HepG2 (cell line): ENCODE data around the gene STARD10. TPM values are rescaled to one million over a fixed set of nuclear protein-coding genes. Genes with fewer than 3 reads are reported as not detected.

ENCODE experiments used
- ATAC-seq: fragments of 200-7000 bp; cut with Tn5 transposase; 3 replicates; pipeline ENCODE4 v1.9.1; 2020; ENCODE audit warnings: mild to moderate bottlenecking, moderate library complexity
- BruUV-seq: library from RNA; stranded (reverse); fragments of 400-500 nt; replicated peaks from 2 replicates; lab custom pipeline; 2021; lab: Mats Ljungman, UMichigan
- CTCF ChIA-PET: fragments of 300-600 bp; formaldehyde crosslinking; extraction: SDS; loops from one replicate; lab custom pipeline; 2021; ENCODE audit warnings: low total read pairs, inconsistent platforms, low intra/inter-chr PET ratio; lab: Yijun Ruan, JAX
- POLR2A ChIA-PET: fragments of 350-600 bp; sonication (Branson Sonifier 250); formaldehyde crosslinking; loops from one replicate; lab custom pipeline; 2020; ENCODE audit warnings: antibody characterized with exemption, inconsistent platforms; lab: Yijun Ruan, JAX
- DNase-seq: peaks from one replicate; pipeline ENCODE4 v3.0.0-alpha.2; 2015; ENCODE audit warnings: low spot score
- FAIRE-seq: peaks from 3 replicates; lab custom pipeline; 2011; peaks lifted over from hg19 to GRCh38; lab: Jason Lieb, UNC
- H2AFZ ChIP-seq: one replicate; pipeline ENCODE4 v1.6.1; 2011; ENCODE audit warnings: low read length, inconsistent platforms
- H3K27ac ChIP-seq: fragments of 300-600 bp; 3 replicates; pipeline ENCODE4 v1.8.0; 2011; ENCODE audit warnings: mixed run types, mild to moderate bottlenecking, mixed read lengths, low read length, inconsistent platforms; ENCODE audit not compliant: insufficient read depth; ENCODE audit errors: extremely low read length
- H3K27me3 ChIP-seq, 2 experiments: fragments of 200-600 bp in 1 of 2; 2 replicates in 1 of 2; 3 replicates in 1 of 2; pipeline versions ENCODE4 v1.6.0 to v1.8.0; 2011; ENCODE audit warnings: low read length in 2 of 2, mild to moderate bottlenecking in 2 of 2, moderate library complexity in 2 of 2, inconsistent platforms in 1 of 2; ENCODE audit not compliant: insufficient read depth in 2 of 2, control insufficient read depth in 1 of 2
- H3K36me3 ChIP-seq, 2 experiments: fragments of 200-600 bp in 1 of 2; replicated peaks in 1 of 2; 2 replicates in 1 of 2; 3 replicates in 1 of 2; pipeline versions ENCODE4 v1.5.1 to v1.8.0; 2011; ENCODE audit warnings: low read length in 2 of 2, inconsistent platforms in 1 of 2; ENCODE audit not compliant: insufficient read depth in 2 of 2, control insufficient read depth in 1 of 2
- H3K4me1 ChIP-seq: 2 replicates; pipeline ENCODE4 v1.5.1; 2012; ENCODE audit warnings: low read length, inconsistent platforms; ENCODE audit not compliant: insufficient read depth
- H3K4me2 ChIP-seq: 2 replicates; pipeline ENCODE4 v1.6.0; 2011; ENCODE audit warnings: low read depth, low read length, inconsistent platforms
- H3K4me3 ChIP-seq, 3 experiments: fragments of 200-600 bp in 1 of 3; sonication (generic), shearing (Covaris generic) in 1 of 3; replicated peaks in 1 of 3; 2 replicates each; pipeline ENCODE4 v1.5.1; 2011 to 2016; ENCODE audit warnings: low read length in 3 of 3, inconsistent platforms in 2 of 3, low read depth in 2 of 3, mild to moderate bottlenecking in 2 of 3, control low read depth in 1 of 3, mixed read lengths in 1 of 3; ENCODE audit not compliant: insufficient read depth in 1 of 3
- H3K79me2 ChIP-seq: one replicate; pipeline ENCODE4 v1.6.1; 2011; ENCODE audit warnings: low read length, inconsistent platforms; ENCODE audit not compliant: insufficient read depth
- H3K9ac ChIP-seq: 2 replicates; pipeline ENCODE4 v1.6.0; 2011; ENCODE audit warnings: mild to moderate bottlenecking, low read depth, low read length, inconsistent platforms; ENCODE audit not compliant: insufficient read depth
- H3K9me3 ChIP-seq: 2 replicates; pipeline ENCODE4 v1.5.1; 2012; ENCODE audit warnings: mild to moderate bottlenecking, low read length
- H4K20me1 ChIP-seq: 2 replicates; pipeline ENCODE4 v1.6.0; 2011; ENCODE audit warnings: inconsistent platforms, mild to moderate bottlenecking, low read length, moderate library complexity; ENCODE audit not compliant: insufficient read depth
- ELF3 ChIP-seq: IDR thresholded peaks from 2 replicates; pipeline ENCODE4 v1.6.1; 2016; ENCODE audit warnings: missing genetic modification reagents, missing compliant biosample characterization
- ETV6 ChIP-seq: sonication (generic); formaldehyde crosslinking; conservative IDR thresholded peaks from 2 replicates; pipeline ENCODE4 v1.4.0; 2020; ENCODE audit warnings: missing genetic modification reagents
- FOXO4 ChIP-seq: sonication (generic); formaldehyde crosslinking; conservative IDR thresholded peaks from 2 replicates; pipeline ENCODE4 v1.8.1; 2023; ENCODE audit warnings: missing genetic modification reagents
- IRX3 ChIP-seq: sonication (generic); formaldehyde crosslinking; IDR thresholded peaks from 2 replicates; pipeline ENCODE4 v1.8.1; 2023; ENCODE audit warnings: mild to moderate bottlenecking, low read depth, missing genetic modification reagents, borderline replicate concordance
- MIER2 ChIP-seq: IDR thresholded peaks from 2 replicates; pipeline ENCODE4 v1.6.1; 2016; ENCODE audit warnings: missing biosample characterization, missing genetic modification reagents
- NR2F1 ChIP-seq, 2 experiments: fragments of 450-650 bp in 1 of 2; formaldehyde crosslinking in 1 of 2; IDR thresholded peaks; 2 replicates each; pipeline versions ENCODE4 v1.5.0 to v1.6.1; 2016 to 2020; ENCODE audit warnings: mild to moderate bottlenecking in 1 of 2, missing compliant biosample characterization in 1 of 2, missing genetic modification reagents in 1 of 2, moderate library complexity in 1 of 2
- PHF8 ChIP-seq: sonication (generic); formaldehyde crosslinking; IDR thresholded peaks from 2 replicates; pipeline ENCODE4 v1.5.0; 2020; ENCODE audit warnings: missing genetic modification reagents
- RFX3 ChIP-seq: IDR thresholded peaks from 2 replicates; pipeline ENCODE4 v1.6.1; 2016; ENCODE audit warnings: missing biosample characterization, missing genetic modification reagents
- SAFB2 ChIP-seq: sonication (generic); formaldehyde crosslinking; IDR thresholded peaks from 2 replicates; pipeline ENCODE4 v1.5.1; 2020; ENCODE audit warnings: missing genetic modification reagents, low read depth, mild to moderate bottlenecking, borderline replicate concordance
- SNAI1 ChIP-seq: sonication (generic); formaldehyde crosslinking; IDR thresholded peaks from 2 replicates; pipeline ENCODE4 v1.5.0; 2020; ENCODE audit warnings: mild to moderate bottlenecking, missing genetic modification reagents, borderline replicate concordance
- ZC3H13 ChIP-seq: sonication (generic); formaldehyde crosslinking; IDR thresholded peaks from 2 replicates; pipeline ENCODE4 v1.8.1; 2023; ENCODE audit warnings: mild to moderate bottlenecking, missing genetic modification reagents, moderate library complexity
- ZNF24 ChIP-seq: fragments of 450-650 bp; IDR thresholded peaks from 2 replicates; pipeline ENCODE4 v1.6.1; 2017; ENCODE audit warnings: antibody characterized with exemption, mild to moderate bottlenecking
- ZNF3 ChIP-seq: IDR thresholded peaks from 2 replicates; pipeline ENCODE4 v1.7.0; 2017; ENCODE audit warnings: inconsistent platforms
- ZSCAN21 ChIP-seq: sonication (generic); formaldehyde crosslinking; IDR thresholded peaks from 2 replicates; pipeline ENCODE4 v1.8.0; 2022; ENCODE audit warnings: mild to moderate bottlenecking, missing genetic modification reagents, moderate library complexity, borderline replicate concordance
- WGBS: methylation state at CpG from one replicate; pipeline ENCODE4 v1.1.6; 2017; ENCODE audit warnings: low lambda C conversion rate; 5-methylcytosine and 5-hydroxymethylcytosine counted together
- in situ Hi-C: cut with HindIII; loops from 2 replicates; pipeline ENCODE4 v1.10.0; 2017; ENCODE audit warnings: low pct_unique_long_range_greater_than_20kb; ENCODE audit not compliant: extremely low pct_ligation_motif_present
- intact Hi-C: fragments of 100-400 bp; cut with micrococcal nuclease; formaldehyde crosslinking; loops from one replicate; pipeline ENCODE4 v1.10.0; 2022; ENCODE audit not compliant: unreplicated experiment
- polyA plus RNA-seq, 8 experiments: library from polyadenylated mRNA; depleted of rRNA in 3 of 8; stranded (reverse) in 7 of 8; unstranded in 1 of 8; fragments of >200 nt; fragmentation: Illumina TruSeq in 4 of 8; extraction: Trizol in 4 of 8; gene quantifications; 2 replicates each; pipeline versions ENCODE4 v1.2.1 to v1.2.3, GENCODE V29; 2011 to 2016; ENCODE audit warnings: low read depth in 4 of 8, missing spikeins in 1 of 8, mixed read lengths in 1 of 8; ENCODE audit not compliant: insufficient read depth in 1 of 8
- total RNA-seq, 5 experiments: library from RNA; depleted of rRNA; stranded (reverse); fragments of >200 nt; fragmentation: Illumina TruSeq; extraction: Trizol; gene quantifications; 2 replicates each; pipeline ENCODE4 v1.2.3, GENCODE V29; 2016; ENCODE audit warnings: low read depth in 1 of 5
- TF ChIP-seq, protein P1 (sequence below): sonication (generic); formaldehyde crosslinking; IDR thresholded peaks from 2 replicates; pipeline ENCODE4 v1.4.0; 2020; ENCODE audit warnings: mild to moderate bottlenecking, missing genetic modification reagents
- TF ChIP-seq, protein P2 (sequence below): sonication (generic); formaldehyde crosslinking; IDR thresholded peaks from 2 replicates; pipeline ENCODE4 v1.8.0; 2023; ENCODE audit warnings: mild to moderate bottlenecking, missing genetic modification reagents
- TF ChIP-seq, protein P3 (sequence below): IDR thresholded peaks from 2 replicates; pipeline ENCODE4 v1.6.1; 2016; ENCODE audit warnings: missing compliant biosample characterization, missing genetic modification reagents, borderline replicate concordance

The STARD10 gene
- total and polyA plus RNA-seq, 2 of the 13 experiments (the other 11 are each of a cell fraction or from before 2014, with no cell fraction given) = 260 to 341 TPM

GRCh38 chr11:72842126-72842525 lies 48.3 kb upstream of the STARD10 start (continued):
- TF ChIP-seq, protein P1, sequence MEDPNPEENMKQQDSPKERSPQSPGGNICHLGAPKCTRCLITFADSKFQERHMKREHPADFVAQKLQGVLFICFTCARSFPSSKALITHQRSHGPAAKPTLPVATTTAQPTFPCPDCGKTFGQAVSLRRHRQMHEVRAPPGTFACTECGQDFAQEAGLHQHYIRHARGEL = no peak
- TF ChIP-seq SNAI1 (CRISPR knock-in tag) (no peak), NR2F1 (CRISPR knock-in tag; IDR thresholded peaks at IDR 0.05) (no peak), ETV6 (CRISPR knock-in tag) (no peak), ZC3H13 (CRISPR knock-in tag) (no peak), PHF8 (CRISPR knock-in tag) (no peak), MIER2 (CRISPR knock-in tag) (no peak), RFX3 (no peak), SAFB2 (CRISPR knock-in tag) (no peak)
- TF ChIP-seq, protein P2, sequence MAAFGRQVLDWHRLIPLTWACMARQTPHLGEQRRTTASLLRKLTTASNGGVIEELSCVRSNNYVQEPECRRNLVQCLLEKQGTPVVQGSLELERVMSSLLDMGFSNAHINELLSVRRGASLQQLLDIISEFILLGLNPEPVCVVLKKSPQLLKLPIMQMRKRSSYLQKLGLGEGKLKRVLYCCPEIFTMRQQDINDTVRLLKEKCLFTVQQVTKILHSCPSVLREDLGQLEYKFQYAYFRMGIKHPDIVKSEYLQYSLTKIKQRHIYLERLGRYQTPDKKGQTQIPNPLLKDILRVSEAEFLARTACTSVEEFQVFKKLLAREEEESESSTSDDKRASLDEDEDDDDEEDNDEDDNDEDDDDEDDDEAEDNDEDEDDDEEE (CRISPR knock-in tag) = no peak
- TF ChIP-seq, protein P3, sequence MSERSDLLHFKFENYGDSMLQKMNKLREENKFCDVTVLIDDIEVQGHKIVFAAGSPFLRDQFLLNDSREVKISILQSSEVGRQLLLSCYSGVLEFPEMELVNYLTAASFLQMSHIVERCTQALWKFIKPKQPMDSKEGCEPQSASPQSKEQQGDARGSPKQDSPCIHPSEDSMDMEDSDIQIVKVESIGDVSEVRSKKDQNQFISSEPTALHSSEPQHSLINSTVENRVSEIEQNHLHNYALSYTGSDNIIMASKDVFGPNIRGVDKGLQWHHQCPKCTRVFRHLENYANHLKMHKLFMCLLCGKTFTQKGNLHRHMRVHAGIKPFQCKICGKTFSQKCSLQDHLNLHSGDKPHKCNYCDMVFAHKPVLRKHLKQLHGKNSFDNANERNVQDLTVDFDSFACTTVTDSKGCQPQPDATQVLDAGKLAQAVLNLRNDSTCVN = no peak

DNA sequence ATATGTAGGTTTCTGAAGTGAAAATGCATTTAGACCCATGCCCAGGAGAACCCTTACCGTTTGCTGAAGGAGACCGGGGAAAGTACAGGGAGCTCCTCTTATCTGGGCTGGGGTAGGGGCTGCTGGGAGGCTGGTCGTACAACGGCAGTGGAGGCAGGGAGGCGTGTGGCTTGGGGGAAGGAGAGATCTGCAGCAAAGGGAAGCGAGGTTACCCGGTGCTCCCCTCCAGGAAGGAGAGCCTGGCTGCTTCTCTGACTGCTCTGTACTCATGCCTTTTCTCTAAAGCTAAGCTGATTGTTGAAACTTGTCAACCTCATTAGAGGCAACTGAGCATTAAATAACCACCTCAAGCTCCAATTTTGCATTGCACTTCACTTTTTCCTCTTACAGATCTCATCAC lies 47.5 kb upstream of the STARD10 start:
- Histone ChIP-seq H4K20me1 (no peaks in the 10 kb centered on the region), H3K27ac (no peak overlapping the region), H3K79me2 (no peaks in the 10 kb centered on the region), H3K9ac (no peak overlapping the region), H3K36me3 (peaks cover 42 to 84% of the 10 kb centered on the region in 2 experiments), H3K4me2 (no peak overlapping the region), H3K4me3 (no peak overlapping the region), H3K9me3 (no peaks in the 10 kb centered on the region), H3K27me3 (no peaks in the 10 kb centered on the region), H3K4me1 (no peaks in the 10 kb centered on the region), H2AFZ (no peak overlapping the region)
- DNase-seq (no peak), FAIRE-seq (no peak), ATAC-seq (no peak)
- CTCF ChIA-PET = no interaction called here
- in situ Hi-C loops (no loop called here), intact Hi-C loops (no loop called here)
- 94% methylated on average over 7 of the region's 7 CpGs for WGBS
- TF ChIP-seq SAFB2 (CRISPR knock-in tag) (no peak), ELF3 (CRISPR knock-in tag) (no peak), FOXO4 (CRISPR knock-in tag) (no peak), ZNF24 (no peak), IRX3 (CRISPR knock-in tag) (no peak), ZSCAN21 (CRISPR knock-in tag) (no peak), ZNF3 (CRISPR knock-in tag) (no peak)
- POLR2A ChIA-PET = no interaction called here
- no TSS peak for BruUV-seq
